ENCODE results near the gene PPP2R3B. TPM values are rescaled to one million over a fixed set of nuclear protein-coding genes. Genes with fewer than 3 reads are reported as not detected.

PPP2R3B gene
- total RNA-seq, 1 experiment from 2014 or later = 30.4 TPM

DNA sequence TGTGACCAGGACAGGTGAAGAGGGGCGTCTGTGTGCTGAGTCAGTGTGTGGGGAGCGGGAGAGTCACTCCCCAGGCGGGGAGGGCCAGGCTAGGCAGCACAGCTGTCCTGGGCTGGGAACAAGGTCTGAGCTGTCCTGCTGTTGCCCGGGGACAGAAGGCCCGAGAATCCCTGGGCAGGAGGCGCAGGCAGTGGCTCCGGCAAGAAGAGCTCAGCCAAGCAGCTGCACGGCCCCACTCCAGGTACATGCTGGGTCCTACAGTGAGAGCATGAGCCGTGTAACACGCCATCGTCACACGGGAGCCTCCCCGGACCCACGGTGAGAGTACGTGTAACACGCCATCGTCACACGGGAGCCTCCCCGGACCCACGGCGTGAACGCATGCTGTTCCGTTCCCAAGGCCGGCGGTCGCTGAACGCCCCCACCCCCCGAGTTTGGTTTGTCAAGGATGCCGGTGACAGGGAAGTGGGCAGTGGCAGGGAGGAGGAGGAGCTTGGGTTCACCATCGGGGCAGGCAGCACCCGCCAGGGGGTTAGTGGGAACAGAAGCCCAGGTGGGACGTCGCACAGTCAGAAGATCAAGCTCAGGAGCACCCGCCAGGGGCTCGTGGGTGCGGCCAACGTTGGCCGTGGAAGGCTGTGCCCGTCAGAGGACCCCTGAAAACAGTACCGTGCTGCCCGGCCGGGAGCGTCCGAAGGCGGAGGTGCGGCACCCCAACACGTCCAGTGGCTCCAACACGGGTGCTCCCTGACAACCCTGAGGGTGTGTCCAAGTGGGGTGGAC lies 15.6 kb downstream of the PPP2R3B start:
- DNase-seq (ENCODE audit: low spot score) = no peak

DNA sequence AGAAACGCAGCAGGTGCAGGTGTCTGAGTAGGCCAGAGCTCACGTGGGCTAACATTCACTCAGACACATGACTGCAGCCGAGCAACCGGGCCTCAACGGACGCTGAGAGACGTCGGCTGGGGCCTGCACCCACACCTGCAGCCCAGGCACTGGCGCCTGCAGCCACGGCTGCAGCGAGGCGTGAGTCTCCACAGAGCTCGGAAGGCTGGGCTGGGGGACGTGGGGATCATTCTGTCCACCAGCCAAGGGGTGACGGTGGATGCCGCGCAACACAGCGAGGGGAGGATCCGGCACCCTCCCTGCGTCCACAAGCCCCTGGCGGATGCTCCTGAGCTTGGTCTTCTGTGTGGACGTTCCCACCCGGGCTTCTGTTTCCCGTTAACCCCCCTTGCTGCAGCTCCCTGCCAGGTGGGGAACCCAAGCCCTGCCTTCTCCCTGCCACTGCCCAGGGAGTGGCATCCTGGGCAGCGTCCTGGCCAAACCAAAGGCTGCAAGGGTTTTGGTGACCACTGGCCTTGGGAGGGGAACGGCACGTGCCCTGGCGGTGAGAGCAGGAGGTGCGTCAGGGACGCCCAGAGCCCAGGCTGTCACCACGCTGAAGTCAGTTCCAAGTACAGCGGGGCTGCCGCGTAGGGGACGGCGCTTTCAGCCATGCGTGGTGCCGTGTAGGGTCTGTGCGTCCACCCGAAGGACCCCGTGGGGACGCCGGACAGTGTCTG lies 16.3 kb downstream of the PPP2R3B start:
- DNase-seq (ENCODE audit: low spot score) = no peak

GRCh38 chrX:369563-370101 lies 17.1 kb downstream of the PPP2R3B start:
- no peak for DNase-seq (ENCODE audit: low spot score)

- peak; percentile 76 for DNase-seq (ENCODE audit: low spot score)
Observed at GRCh38 chrX:368811-369562, 17.7 kb downstream of the PPP2R3B start.

DNA sequence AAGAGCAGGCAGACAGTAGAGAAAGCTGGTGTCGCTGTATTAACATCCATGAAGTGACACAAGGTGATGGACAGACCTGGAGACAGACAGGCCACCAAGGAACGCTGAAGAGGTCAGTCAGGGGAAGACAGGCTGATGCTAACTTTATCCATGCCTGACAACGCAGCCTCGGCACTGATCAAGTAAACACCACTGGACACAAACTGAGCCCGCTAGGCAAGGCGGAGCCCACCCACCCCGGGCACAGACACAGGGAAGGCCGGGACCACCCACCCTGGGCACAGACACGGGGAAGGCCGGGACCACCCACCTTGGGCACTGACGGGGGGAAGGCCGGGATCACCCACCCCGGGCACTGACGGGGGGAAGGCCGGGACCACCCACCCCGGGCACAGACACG lies 18.8 kb downstream of the PPP2R3B start:
- no peak for DNase-seq (ENCODE audit: low spot score)

GRCh38 chrX:367349-367748 lies 19.4 kb downstream of the PPP2R3B start:
- no peak for DNase-seq (ENCODE audit: low spot score)

DNA sequence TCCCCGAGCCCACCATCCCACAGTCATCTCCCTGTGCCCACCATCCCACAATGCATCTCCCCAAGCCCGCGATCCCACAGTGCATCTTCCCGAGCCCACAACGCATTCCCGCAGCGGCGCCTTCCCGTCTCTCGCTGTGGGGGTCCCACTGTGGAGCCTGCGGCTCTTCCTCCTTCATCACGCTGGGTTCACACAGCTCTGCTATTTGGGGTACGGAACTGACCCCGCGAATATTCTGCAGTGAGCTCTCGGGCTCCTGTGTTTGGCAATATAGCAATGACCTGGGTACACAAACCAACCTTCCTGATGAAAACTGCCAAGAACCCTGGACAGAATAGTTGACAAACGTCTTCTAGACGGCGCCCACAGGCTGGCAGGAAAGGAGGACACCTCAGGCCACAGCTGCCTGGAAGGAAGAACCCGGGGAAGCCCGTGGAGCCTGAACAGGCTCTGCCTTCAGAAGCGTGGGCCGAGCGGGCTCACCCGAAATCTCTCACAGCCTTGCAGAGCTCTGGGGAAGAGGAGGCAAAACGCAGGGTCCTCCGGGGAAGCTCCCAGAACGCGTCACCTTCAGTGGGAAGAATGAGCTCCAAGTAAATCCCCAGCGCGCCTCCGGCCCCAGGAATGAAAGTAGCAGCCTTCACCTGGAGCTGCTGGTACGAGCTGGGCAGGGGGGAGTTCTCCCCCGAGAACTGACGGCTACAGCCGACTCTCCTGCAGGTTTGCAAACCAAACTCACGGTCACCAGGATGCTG lies 22.9 kb downstream of the PPP2R3B start:
- no peak for DNase-seq (ENCODE audit: low spot score)

- no peak for DNase-seq (ENCODE audit: low spot score)
Observed at GRCh38 chrX:362937-363620, 23.6 kb downstream of the PPP2R3B start.

GRCh38 chrX:362351-362750 lies 24.4 kb downstream of the PPP2R3B start:
- no peak for DNase-seq (ENCODE audit: low spot score)

GRCh38 chrX:361231-362145 lies 25.2 kb downstream of the PPP2R3B start:
- no peak for DNase-seq (ENCODE audit: low spot score)

DNA sequence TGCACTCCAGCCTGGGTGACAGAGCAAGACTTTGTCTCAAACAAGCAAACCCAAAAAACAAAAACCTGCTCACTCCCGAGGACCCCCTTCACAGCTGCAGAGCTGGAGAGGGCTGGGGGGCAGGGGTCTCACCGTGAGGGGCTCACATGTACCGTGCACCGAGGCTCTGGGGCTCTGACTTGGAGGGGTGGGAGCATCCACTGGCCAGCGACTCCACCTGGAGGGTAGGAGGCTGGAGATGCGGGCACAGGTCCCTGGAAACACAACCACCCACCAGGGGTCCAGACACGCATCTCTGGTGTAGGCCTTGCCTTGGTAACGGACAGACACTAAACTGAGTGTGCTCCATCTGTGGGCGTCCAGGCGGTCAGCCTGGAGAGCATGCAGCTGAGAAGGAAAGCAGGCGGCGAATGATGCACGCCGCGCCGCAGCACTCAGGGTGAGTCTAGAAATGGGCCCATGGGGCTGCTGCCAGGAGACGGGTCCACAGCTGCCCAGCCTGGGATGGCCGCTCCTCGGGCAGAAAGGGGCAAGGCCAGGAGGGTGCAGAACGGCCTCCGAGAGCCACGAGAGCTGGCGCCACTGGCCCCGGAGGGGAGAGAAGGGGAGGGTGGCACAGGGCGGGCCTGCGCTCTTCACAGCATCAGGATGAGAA lies 26.1 kb downstream of the PPP2R3B start:
- DNase-seq (ENCODE audit: low spot score) = no peak

DNA sequence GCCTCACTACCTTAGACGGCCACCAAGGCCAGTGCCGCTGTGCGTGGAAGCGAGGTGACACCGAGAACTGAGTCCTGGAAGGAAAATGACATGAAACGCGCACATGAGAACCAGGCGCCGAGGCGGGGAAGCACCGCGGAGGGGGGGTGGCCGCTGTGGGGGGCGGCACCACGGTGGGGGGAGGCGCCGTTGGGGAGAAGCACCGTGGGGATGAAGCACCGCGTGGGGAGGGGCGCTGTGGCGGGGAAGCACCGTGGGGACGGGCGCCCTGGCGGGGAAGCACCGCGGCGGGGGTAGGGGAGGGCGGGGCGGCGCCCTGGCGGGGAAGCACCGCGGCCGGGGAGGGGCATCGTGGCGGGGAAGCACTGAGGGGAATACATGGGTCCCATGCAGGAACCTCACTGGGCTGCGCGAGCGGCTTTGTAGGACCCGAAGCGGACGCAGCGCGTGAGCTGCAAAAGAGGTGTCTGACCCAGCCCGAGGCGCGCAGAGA lies 28.0 kb downstream of the PPP2R3B start:
- DNase-seq (ENCODE audit: low spot score) = no peak

- DNase-seq (ENCODE audit: low spot score) = peak; percentile 91
Observed at GRCh38 chrX:357693-358471, 28.8 kb downstream of the PPP2R3B start.

DNA sequence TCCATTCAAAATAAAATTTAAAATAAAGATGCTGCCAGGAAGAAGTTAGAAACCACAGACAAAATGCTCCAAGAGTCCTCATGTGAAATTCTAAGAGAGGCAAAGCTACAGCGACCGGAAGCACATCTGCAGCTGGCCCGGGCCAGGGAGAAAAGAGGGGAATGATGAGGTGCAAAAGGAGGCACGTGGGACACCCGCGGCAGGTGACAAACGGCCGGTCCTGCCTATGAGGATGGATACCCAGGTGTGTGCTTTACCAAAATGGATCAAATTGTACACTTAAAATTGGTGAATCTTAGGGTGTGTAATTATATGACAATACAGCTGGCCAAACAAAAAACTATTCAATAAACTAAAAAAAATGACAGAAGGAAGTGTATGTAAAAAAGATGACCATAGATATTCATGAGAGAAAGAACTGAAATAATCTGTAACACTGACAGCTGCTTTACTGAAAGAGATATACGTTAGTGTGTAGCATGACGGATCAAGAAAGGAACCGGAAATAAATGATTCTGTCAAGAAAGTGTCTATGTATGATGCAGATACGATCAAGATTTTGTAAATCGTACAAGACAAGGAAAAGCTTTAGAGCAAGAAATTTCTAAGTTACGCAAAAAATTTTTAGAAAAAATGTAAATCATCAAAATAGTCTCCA lies 29.5 kb downstream of the PPP2R3B start:
- DNase-seq (ENCODE audit: low spot score) = no peak

DNA sequence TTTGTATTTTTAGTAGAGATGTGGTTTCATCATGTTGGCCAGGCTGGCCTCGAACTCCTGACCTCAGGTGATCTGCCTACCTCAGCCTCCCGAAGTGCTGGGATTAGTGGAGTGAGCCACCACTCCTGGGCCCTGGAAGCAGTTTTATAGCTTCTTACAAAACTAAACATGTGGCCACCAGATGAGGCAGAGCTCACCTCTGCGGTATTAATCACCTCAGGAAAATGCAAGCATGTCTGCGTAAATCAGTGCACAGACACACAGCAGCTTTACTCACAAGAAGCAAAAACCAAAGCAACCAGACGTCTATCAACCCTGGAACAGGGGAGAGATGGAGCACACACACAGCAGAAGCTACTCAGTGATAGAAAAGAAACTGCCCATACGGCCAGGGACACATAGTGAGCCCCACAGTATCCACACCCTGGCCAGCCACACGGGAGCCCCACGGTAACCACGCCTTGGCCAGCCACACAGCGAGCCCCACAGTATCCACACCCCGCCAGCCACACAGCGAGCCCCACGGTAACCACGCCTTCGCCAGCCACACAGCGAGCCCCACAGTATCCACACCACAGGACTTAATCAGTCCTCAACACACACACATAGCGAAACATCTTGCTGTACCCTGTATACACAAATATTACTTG lies 30.2 kb downstream of the PPP2R3B start:
- peak; percentile 91 for DNase-seq (ENCODE audit: low spot score)

DNA sequence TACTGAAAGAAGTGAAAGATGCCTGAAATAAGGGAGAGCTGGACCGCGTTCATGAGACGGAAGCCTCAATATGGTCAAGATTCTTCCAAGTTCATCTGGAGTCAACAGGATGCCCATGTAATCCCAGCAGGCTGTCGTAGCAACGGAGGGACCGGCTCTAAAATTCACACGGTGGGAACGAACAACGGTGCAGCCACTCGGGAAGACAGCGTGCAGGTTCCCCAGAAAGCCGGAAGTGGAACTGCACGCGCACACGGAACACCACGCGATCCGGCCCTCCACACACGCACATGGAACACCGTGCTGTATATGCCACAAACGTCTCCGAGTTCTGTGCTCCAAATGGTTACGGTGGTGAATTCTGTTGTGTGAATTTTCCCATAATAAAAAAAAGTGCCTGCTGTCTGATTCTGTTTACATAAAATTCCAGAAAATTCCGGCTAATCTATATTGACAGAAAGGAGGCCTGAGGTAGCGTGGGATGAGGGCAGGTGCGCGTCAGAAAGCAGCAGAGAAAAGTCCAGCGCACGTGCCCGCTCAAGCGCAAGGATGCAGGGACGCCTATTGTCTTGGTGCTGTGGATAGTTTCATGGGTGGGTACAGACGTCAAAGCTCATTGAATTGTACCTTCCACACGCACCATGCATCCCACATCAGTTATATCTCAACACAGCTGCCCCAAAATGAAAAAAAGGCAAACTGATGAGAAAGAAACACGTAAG lies 31.2 kb downstream of the PPP2R3B start:
- no peak for DNase-seq (ENCODE audit: low spot score)

Data from A172 (cell line).